ENCODE measurements around the gene MYD88. TPM values are rescaled to one million over a fixed set of nuclear protein-coding genes. Genes with fewer than 3 reads are reported as not detected.

The MYD88 gene
- total and polyA plus RNA-seq, 4 donors = 15.4 to 60.3 (median 44.1) TPM

DNA sequence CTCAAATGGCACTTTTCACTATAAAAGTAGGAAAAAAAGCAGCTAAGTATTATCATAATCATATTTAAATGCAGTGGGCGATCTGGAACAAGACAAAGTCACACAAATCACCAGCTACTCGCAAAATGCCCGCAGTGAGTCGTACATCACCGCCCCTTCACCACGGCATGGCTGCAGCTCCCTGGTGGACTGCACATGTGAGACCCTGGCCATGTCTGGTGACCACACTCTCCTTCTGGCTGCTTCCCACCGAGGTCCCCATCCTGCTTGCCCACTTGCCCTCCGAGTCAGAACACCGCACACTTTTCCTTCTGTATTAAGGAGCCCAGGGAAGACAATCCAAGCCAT, 40.1 kb upstream of the MYD88 start:
- no peak overlapping the region for H3K27ac ChIP-seq (ENCODE audit: low read depth in 1 of 2, low read length in 2 of 2)
- no peaks in the 10 kb centered on the region for H3K27me3 ChIP-seq (ENCODE audit: control insufficient read depth in 4 of 4, insufficient read depth in 4 of 4, low read length in 3 of 4)
- no peaks in the 10 kb centered on the region for H3K36me3 ChIP-seq (ENCODE audit: control insufficient read depth in 4 of 4, insufficient read depth in 3 of 4, low read depth in 1 of 4, low read length in 3 of 4)
- DNase-seq (ENCODE audit: low spot score) = no peak
- TF ChIP-seq HNF4A (conservative IDR thresholded peaks at IDR 0.05) = no peak
- TF ChIP-seq YY1 (IDR thresholded peaks at IDR 0.05) = no peak
- no peak for TF ChIP-seq RXRA (IDR thresholded peaks at IDR 0.05)
- no peak for TF ChIP-seq FOXA1 (IDR thresholded peaks at IDR 0.05)
- TF ChIP-seq, protein P1, sequence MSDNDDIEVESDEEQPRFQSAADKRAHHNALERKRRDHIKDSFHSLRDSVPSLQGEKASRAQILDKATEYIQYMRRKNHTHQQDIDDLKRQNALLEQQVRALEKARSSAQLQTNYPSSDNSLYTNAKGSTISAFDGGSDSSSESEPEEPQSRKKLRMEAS (IDR thresholded peaks at IDR 0.05) = no peak
- TF ChIP-seq EGR1 (IDR thresholded peaks at IDR 0.05; ENCODE audit: low read depth in 2 of 2) = no peak
- no peak for TF ChIP-seq HNF4G (IDR thresholded peaks at IDR 0.05)
- TF ChIP-seq FOXA2 (IDR thresholded peaks at IDR 0.05) = no peak
- TF ChIP-seq NR2F2 (IDR thresholded peaks at IDR 0.05) = no peak
- TF ChIP-seq, protein P2, sequence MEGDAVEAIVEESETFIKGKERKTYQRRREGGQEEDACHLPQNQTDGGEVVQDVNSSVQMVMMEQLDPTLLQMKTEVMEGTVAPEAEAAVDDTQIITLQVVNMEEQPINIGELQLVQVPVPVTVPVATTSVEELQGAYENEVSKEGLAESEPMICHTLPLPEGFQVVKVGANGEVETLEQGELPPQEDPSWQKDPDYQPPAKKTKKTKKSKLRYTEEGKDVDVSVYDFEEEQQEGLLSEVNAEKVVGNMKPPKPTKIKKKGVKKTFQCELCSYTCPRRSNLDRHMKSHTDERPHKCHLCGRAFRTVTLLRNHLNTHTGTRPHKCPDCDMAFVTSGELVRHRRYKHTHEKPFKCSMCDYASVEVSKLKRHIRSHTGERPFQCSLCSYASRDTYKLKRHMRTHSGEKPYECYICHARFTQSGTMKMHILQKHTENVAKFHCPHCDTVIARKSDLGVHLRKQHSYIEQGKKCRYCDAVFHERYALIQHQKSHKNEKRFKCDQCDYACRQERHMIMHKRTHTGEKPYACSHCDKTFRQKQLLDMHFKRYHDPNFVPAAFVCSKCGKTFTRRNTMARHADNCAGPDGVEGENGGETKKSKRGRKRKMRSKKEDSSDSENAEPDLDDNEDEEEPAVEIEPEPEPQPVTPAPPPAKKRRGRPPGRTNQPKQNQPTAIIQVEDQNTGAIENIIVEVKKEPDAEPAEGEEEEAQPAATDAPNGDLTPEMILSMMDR (IDR thresholded peaks at IDR 0.05; ENCODE audit: low read depth, low read length, missing input control) = no peak
- TF ChIP-seq TAF1 (conservative IDR thresholded peaks at IDR 0.05) = no peak
- TF ChIP-seq GABPA (IDR thresholded peaks at IDR 0.05 in 1 of 2, conservative IDR thresholded peaks at IDR 0.05 in 1 of 2) = no peak
- TF ChIP-seq, protein P3, sequence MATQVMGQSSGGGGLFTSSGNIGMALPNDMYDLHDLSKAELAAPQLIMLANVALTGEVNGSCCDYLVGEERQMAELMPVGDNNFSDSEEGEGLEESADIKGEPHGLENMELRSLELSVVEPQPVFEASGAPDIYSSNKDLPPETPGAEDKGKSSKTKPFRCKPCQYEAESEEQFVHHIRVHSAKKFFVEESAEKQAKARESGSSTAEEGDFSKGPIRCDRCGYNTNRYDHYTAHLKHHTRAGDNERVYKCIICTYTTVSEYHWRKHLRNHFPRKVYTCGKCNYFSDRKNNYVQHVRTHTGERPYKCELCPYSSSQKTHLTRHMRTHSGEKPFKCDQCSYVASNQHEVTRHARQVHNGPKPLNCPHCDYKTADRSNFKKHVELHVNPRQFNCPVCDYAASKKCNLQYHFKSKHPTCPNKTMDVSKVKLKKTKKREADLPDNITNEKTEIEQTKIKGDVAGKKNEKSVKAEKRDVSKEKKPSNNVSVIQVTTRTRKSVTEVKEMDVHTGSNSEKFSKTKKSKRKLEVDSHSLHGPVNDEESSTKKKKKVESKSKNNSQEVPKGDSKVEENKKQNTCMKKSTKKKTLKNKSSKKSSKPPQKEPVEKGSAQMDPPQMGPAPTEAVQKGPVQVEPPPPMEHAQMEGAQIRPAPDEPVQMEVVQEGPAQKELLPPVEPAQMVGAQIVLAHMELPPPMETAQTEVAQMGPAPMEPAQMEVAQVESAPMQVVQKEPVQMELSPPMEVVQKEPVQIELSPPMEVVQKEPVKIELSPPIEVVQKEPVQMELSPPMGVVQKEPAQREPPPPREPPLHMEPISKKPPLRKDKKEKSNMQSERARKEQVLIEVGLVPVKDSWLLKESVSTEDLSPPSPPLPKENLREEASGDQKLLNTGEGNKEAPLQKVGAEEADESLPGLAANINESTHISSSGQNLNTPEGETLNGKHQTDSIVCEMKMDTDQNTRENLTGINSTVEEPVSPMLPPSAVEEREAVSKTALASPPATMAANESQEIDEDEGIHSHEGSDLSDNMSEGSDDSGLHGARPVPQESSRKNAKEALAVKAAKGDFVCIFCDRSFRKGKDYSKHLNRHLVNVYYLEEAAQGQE (IDR thresholded peaks at IDR 0.05) = no peak
- no peak for TF ChIP-seq SP1 (IDR thresholded peaks at IDR 0.05)
- 94% methylated on average over 9 of the region's 9 CpGs for WGBS
- H3K9ac ChIP-seq (ENCODE audit: low read depth in 1 of 2, low read length in 2 of 2) = no peak overlapping the region
- no peak overlapping the region for H3K4me3 ChIP-seq (ENCODE audit: low read depth in 1 of 3, low read length in 3 of 3)
- no peaks in the 10 kb centered on the region for H3K4me1 ChIP-seq (ENCODE audit: control insufficient read depth in 4 of 4, insufficient read depth in 4 of 4, low read length in 3 of 4)
- H3K9me3 ChIP-seq (ENCODE audit: control insufficient read depth in 4 of 4, low read length in 3 of 4) = no peaks in the 10 kb centered on the region

DNA sequence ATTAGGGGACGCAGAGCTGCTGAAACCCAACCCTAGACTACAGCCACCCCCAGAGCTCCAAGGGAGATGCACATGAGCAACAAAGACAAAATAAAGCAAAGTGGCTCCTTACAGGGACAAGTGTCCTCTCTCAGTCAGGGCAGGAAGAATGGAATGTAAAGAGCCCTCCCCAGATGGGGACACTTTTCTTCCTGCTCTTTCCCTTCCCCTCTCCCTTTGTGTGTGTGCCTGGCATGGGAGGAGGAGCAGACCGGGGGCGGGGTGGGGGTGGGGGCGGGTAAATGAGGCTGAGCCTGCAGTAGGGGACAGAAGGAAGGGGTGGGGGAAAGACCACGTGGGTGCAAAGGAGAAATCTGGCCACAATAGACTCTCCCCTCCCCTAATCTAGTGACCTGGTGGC, 38.9 kb upstream of the MYD88 start:
- WGBS = 38% methylated on average over 5 of the region's 5 CpGs
- Histone ChIP-seq H3K9me3 (ENCODE audit: control insufficient read depth in 4 of 4, low read length in 3 of 4) (no peaks in the 10 kb centered on the region), H3K27ac (ENCODE audit: low read depth in 1 of 2, low read length in 2 of 2) (no peak overlapping the region), H3K9ac (ENCODE audit: low read depth in 1 of 2, low read length in 2 of 2) (no peak overlapping the region), H3K4me3 (ENCODE audit: low read depth in 1 of 3, low read length in 3 of 3) (no peak overlapping the region), H3K36me3 (ENCODE audit: control insufficient read depth in 4 of 4, insufficient read depth in 3 of 4, low read depth in 1 of 4, low read length in 3 of 4) (no peaks in the 10 kb centered on the region), H3K4me1 (ENCODE audit: control insufficient read depth in 4 of 4, insufficient read depth in 4 of 4, low read length in 3 of 4) (no peaks in the 10 kb centered on the region), H3K27me3 (ENCODE audit: control insufficient read depth in 4 of 4, insufficient read depth in 4 of 4, low read length in 3 of 4) (no peaks in the 10 kb centered on the region)
- DNase-seq (ENCODE audit: low spot score) = no peak
- TF ChIP-seq GABPA (IDR thresholded peaks at IDR 0.05 in 1 of 2, conservative IDR thresholded peaks at IDR 0.05 in 1 of 2) = no peak
- TF ChIP-seq FOXA2 (IDR thresholded peaks at IDR 0.05) = no peak
- no peak for TF ChIP-seq EGR1 (IDR thresholded peaks at IDR 0.05; ENCODE audit: low read depth in 2 of 2)
- TF ChIP-seq, protein P2 (IDR thresholded peaks at IDR 0.05; ENCODE audit: low read depth, low read length, missing input control) = no peak
- no peak for TF ChIP-seq FOXA1 (IDR thresholded peaks at IDR 0.05)
- no peak for TF ChIP-seq TAF1 (conservative IDR thresholded peaks at IDR 0.05)
- no peak for TF ChIP-seq RAD21 (IDR thresholded peaks at IDR 0.05)
- TF ChIP-seq YY1 (IDR thresholded peaks at IDR 0.05) = no peak
- TF ChIP-seq, protein P3 (IDR thresholded peaks at IDR 0.05) = no peak
- TF ChIP-seq, protein P1 (IDR thresholded peaks at IDR 0.05) = no peak
- TF ChIP-seq JUND (IDR thresholded peaks at IDR 0.05) = no peak
- TF ChIP-seq HNF4G (IDR thresholded peaks at IDR 0.05) = no peak
- no peak for TF ChIP-seq NR2F2 (IDR thresholded peaks at IDR 0.05)
- TF ChIP-seq, protein P4, sequence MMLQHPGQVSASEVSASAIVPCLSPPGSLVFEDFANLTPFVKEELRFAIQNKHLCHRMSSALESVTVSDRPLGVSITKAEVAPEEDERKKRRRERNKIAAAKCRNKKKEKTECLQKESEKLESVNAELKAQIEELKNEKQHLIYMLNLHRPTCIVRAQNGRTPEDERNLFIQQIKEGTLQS (IDR thresholded peaks at IDR 0.05) = no peak
- TF ChIP-seq, protein P5, sequence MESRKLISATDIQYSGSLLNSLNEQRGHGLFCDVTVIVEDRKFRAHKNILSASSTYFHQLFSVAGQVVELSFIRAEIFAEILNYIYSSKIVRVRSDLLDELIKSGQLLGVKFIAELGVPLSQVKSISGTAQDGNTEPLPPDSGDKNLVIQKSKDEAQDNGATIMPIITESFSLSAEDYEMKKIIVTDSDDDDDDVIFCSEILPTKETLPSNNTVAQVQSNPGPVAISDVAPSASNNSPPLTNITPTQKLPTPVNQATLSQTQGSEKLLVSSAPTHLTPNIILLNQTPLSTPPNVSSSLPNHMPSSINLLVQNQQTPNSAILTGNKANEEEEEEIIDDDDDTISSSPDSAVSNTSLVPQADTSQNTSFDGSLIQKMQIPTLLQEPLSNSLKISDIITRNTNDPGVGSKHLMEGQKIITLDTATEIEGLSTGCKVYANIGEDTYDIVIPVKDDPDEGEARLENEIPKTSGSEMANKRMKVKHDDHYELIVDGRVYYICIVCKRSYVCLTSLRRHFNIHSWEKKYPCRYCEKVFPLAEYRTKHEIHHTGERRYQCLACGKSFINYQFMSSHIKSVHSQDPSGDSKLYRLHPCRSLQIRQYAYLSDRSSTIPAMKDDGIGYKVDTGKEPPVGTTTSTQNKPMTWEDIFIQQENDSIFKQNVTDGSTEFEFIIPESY (IDR thresholded peaks at IDR 0.05) = no peak

Data from liver (tissue), 9 donors.